ENCODE results near the gene RAD17. TPM values are rescaled to one million over a fixed set of nuclear protein-coding genes. Genes with fewer than 3 reads are reported as not detected.
"Not testable (repeated sequence)": the region's sequence is repeated elsewhere in the genome, so short reads cannot be mapped to it uniquely, and the experiment has no call there.

The RAD17 gene
- polyA plus RNA-seq, 2 of the 4 experiments (the other 2 are of a cell fraction) = 13.3 to 24.3 TPM

GRCh38 chr5:69451941-69452647 lies 82.5 kb downstream of the RAD17 start:
- TF ChIP-seq CTCF (IDR thresholded peaks at IDR 0.05) (no peak), ATOH8 (CRISPR knock-in tag; IDR thresholded peaks at IDR 0.05; ENCODE audit: low read depth) (no peak), SMC3 (IDR thresholded peaks at IDR 0.05) (no peak), MYC (IDR thresholded peaks at IDR 0.05; ENCODE audit: borderline replicate concordance, low read length) (no peak), NR3C1 (IDR thresholded peaks at IDR 0.05) (no peak), ELK1 (IDR thresholded peaks at IDR 0.05; ENCODE audit: low read depth, low read length) (no peak), MAZ (IDR thresholded peaks at IDR 0.05; ENCODE audit: borderline replicate concordance, low read depth, low read length) (no peak), ZC3H11A (IDR thresholded peaks at IDR 0.05) (no peak), HOXB13 (CRISPR knock-in tag; IDR thresholded peaks at IDR 0.05; ENCODE audit: low read depth) (no peak), BCL3 (IDR thresholded peaks at IDR 0.05) (no peak), RNF2 (IDR thresholded peaks at IDR 0.05; ENCODE audit: borderline replicate concordance, low read depth) (no peak), HDAC2 (IDR thresholded peaks at IDR 0.05) (no peak), RFX5 (IDR thresholded peaks at IDR 0.05) (no peak), KDM1A (IDR thresholded peaks at IDR 0.05; ENCODE audit: low read depth) (no peak), EHMT2 (IDR thresholded peaks at IDR 0.05; ENCODE audit: low read depth) (no peak), PHF8 (IDR thresholded peaks at IDR 0.05; ENCODE audit: borderline replicate concordance, low read depth) (no peak), FOSB (CRISPR knock-in tag; IDR thresholded peaks at IDR 0.05) (no peak), REST (IDR thresholded peaks at IDR 0.05) (no peak), CHD4 (IDR thresholded peaks at IDR 0.05; ENCODE audit: borderline replicate concordance) (no peak), FOSL2 (IDR thresholded peaks at IDR 0.05) (no peak), FOSL2 (CRISPR knock-in tag; IDR thresholded peaks at IDR 0.05) (no peak)
- FAIRE-seq = no peak
- no peaks in the 10 kb centered on the region for H3K9me3 ChIP-seq
- peak overlapping the region; percentile 67 for H3K4me2 ChIP-seq
- peak overlapping the region; percentile 0 to 3; a peak in 1 of 6 replicates for H3K27ac ChIP-seq
- no peak for DNase-seq (ENCODE audit: low read depth in 1 of 2, low spot score in 1 of 2)
- peaks cover 33% of the 10 kb centered on the region for H3K4me1 ChIP-seq
- ATAC-seq = no peak
- H3K4me3 ChIP-seq = no peak overlapping the region
- WGBS (ENCODE audit: missing lambda C conversion rate) = 23% methylated on average over 4 of the region's 4 CpGs
- CTCF ChIA-PET = interaction anchor here (1.3 kb wide), 1 partner anchor 31 kb away, joined by 3 read pairs; no protein-coding TSS in a partner anchor
- POLR2A ChIA-PET = no interaction called here

GRCh38 chr5:69453487-69453886 lies 83.9 kb downstream of the RAD17 start:
- not testable (repeated sequence) for ATAC-seq; DNase-seq (ENCODE audit: low read depth in 1 of 2, low spot score in 1 of 2); FAIRE-seq; H3K9me3 ChIP-seq
- CTCF ChIA-PET = interaction anchor here (1.3 to 1.5 kb wide), 3 partner anchors 11 to 30 kb away, joined by 3 to 6 read pairs (median 3); no protein-coding TSS in a partner anchor
- Histone ChIP-seq H3K4me1 (peaks cover 33% of the 10 kb centered on the region), H3K27ac (peak overlapping the region; percentile 38 to 77; a peak in 4 of 6 replicates), H3K4me3 (peak overlapping the region; percentile 43), H3K4me2 (peak overlapping the region; percentile 65)
- POLR2A ChIA-PET = interaction anchor here (1.1 kb wide), 1 partner anchor 39 kb away, joined by 3 read pairs; the partner anchor contains the start of gene OCLN
- WGBS (ENCODE audit: missing lambda C conversion rate) = 93% methylated on average over 3 of the region's 3 CpGs
